Stimulated activated CD4-positive, alpha-beta T cell treated with anti-CD3 and anti-CD28 coated beads, Interleukin-15, amount 100 ng/mL, for 24 hours (primary cell): ENCODE results near the gene KCNMA1.

Experiments used
- DNase-seq: peaks from one replicate; pipeline ENCODE4 v3.0.0-alpha.2; 2020

The KCNMA1 gene

GRCh38 chr10:77386838-77387237 lies 250.8 kb downstream of the KCNMA1 start:
- no peak for DNase-seq

- DNase-seq = no peak
These were observed 251.2 kb downstream of the KCNMA1 start for GRCh38 chr10:77386365-77386764.

GRCh38 chr10:77385315-77385714 lies 252.3 kb downstream of the KCNMA1 start:
- DNase-seq = no peak

GRCh38 chr10:77383861-77384553 lies 253.6 kb downstream of the KCNMA1 start:
- DNase-seq = no peak

- DNase-seq = no peak
These were observed 255.9 kb downstream of the KCNMA1 start for GRCh38 chr10:77381750-77382149.

GRCh38 chr10:77380723-77381122 lies 256.9 kb downstream of the KCNMA1 start:
- no peak for DNase-seq

GRCh38 chr10:77380191-77380590 lies 257.4 kb downstream of the KCNMA1 start:
- DNase-seq = no peak

GRCh38 chr10:77378366-77379349 lies 258.9 kb downstream of the KCNMA1 start:
- DNase-seq = no peak

- DNase-seq = no peak
These were observed 259.8 kb downstream of the KCNMA1 start for GRCh38 chr10:77377678-77378352.

- no peak for DNase-seq
These were observed 260.6 kb downstream of the KCNMA1 start for GRCh38 chr10:77377034-77377433.

- no peak for DNase-seq
These were observed 263.4 kb downstream of the KCNMA1 start for GRCh38 chr10:77374189-77374656.

GRCh38 chr10:77371848-77372799 lies 265.5 kb downstream of the KCNMA1 start:
- DNase-seq = no peak

- no peak for DNase-seq
These were observed 266.2 kb downstream of the KCNMA1 start for GRCh38 chr10:77371421-77371820.

- no peak for DNase-seq
These were observed 269.6 kb downstream of the KCNMA1 start for GRCh38 chr10:77368006-77368405.

- DNase-seq = no peak
These were observed 274.4 kb downstream of the KCNMA1 start for GRCh38 chr10:77363210-77363609.

- no peak for DNase-seq
These were observed 275.8 kb downstream of the KCNMA1 start for GRCh38 chr10:77361831-77362230.

- DNase-seq = no peak
These were observed 276.2 kb downstream of the KCNMA1 start for GRCh38 chr10:77361426-77361825.

GRCh38 chr10:77360835-77361234 lies 276.8 kb downstream of the KCNMA1 start:
- no peak for DNase-seq

- DNase-seq = no peak
These were observed 277.6 kb downstream of the KCNMA1 start for GRCh38 chr10:77359950-77360520.

GRCh38 chr10:77359287-77359691 lies 278.3 kb downstream of the KCNMA1 start:
- DNase-seq = no peak

GRCh38 chr10:77358656-77359055 lies 279.0 kb downstream of the KCNMA1 start:
- DNase-seq = no peak
